DND-41 (cell line): ENCODE results near the gene TMEM200C.

Source experiments
- ATAC-seq: fragments of 200-7000 bp; cut with Tn5 transposase; 3 replicates; pipeline ENCODE4 v1.9.1; 2021; ENCODE audit warnings: low read depth; ENCODE audit not compliant: insufficient read depth
- DNase-seq: peaks from one replicate; pipeline ENCODE4 v3.0.0-alpha.2; 2020
- H2AFZ ChIP-seq: 2 replicates; pipeline ENCODE4 v1.6.0; 2012; ENCODE audit warnings: low read depth, low read length
- H3K27ac ChIP-seq: 2 replicates; pipeline ENCODE4 v1.5.1; 2012; ENCODE audit warnings: low read length, inconsistent platforms
- H3K27me3 ChIP-seq: fragments of 200-600 bp; sonication (generic); 2 replicates; pipeline ENCODE4 v1.6.0; 2012; ENCODE audit warnings: low read length, mild to moderate bottlenecking, inconsistent platforms; ENCODE audit not compliant: insufficient read depth, poor library complexity
- H3K36me3 ChIP-seq: 2 replicates; pipeline ENCODE4 v1.5.1; 2012; ENCODE audit warnings: low read length, inconsistent platforms; ENCODE audit not compliant: insufficient read depth
- H3K4me1 ChIP-seq: 2 replicates; pipeline ENCODE4 v1.5.1; 2012; ENCODE audit warnings: mild to moderate bottlenecking, low read length; ENCODE audit not compliant: insufficient read depth
- H3K4me2 ChIP-seq: 2 replicates; pipeline ENCODE4 v1.6.0; 2012; ENCODE audit warnings: mild to moderate bottlenecking, moderate library complexity, low read length, inconsistent platforms; ENCODE audit not compliant: insufficient read depth
- H3K4me3 ChIP-seq, 2 experiments: fragments of 200-600 bp in 1 of 2; shearing (Covaris generic) in 1 of 2; 2 replicates each; pipeline ENCODE4 v1.5.1; 2012 to 2016; ENCODE audit warnings: inconsistent platforms in 2 of 2, low read length in 2 of 2, mild to moderate bottlenecking in 2 of 2, low read depth in 1 of 2, moderate library complexity in 1 of 2
- H3K79me2 ChIP-seq: 2 replicates; pipeline ENCODE4 v1.6.0; 2012; ENCODE audit warnings: low read length, inconsistent platforms; ENCODE audit not compliant: insufficient read depth
- H3K9ac ChIP-seq: 2 replicates; pipeline ENCODE4 v1.6.0; 2012; ENCODE audit warnings: low read depth, mild to moderate bottlenecking, inconsistent platforms, low read length, moderate library complexity
- H3K9me3 ChIP-seq: 2 replicates; pipeline ENCODE4 v1.5.1; 2012; ENCODE audit warnings: low read length, moderate library complexity, mild to moderate bottlenecking, inconsistent platforms; ENCODE audit not compliant: insufficient read depth, severe bottlenecking
- H4K20me1 ChIP-seq: 2 replicates; pipeline ENCODE4 v1.6.0; 2012; ENCODE audit warnings: low read length; ENCODE audit not compliant: insufficient read depth
- EZH2 ChIP-seq: IDR thresholded peaks from 3 replicates; pipeline ENCODE4 v1.6.1; 2012; ENCODE audit warnings: borderline replicate concordance, low read depth, mild to moderate bottlenecking, moderate library complexity, low read length, inconsistent platforms; ENCODE audit not compliant: severe bottlenecking
- TF ChIP-seq, protein P1 (sequence below): IDR thresholded peaks from 2 replicates; pipeline ENCODE4 v1.5.1; 2012; ENCODE audit warnings: borderline replicate concordance, low read length, moderate library complexity, mild to moderate bottlenecking; ENCODE audit not compliant: poor library complexity, severe bottlenecking; ENCODE audit errors: extremely low read depth

The TMEM200C gene

DNA sequence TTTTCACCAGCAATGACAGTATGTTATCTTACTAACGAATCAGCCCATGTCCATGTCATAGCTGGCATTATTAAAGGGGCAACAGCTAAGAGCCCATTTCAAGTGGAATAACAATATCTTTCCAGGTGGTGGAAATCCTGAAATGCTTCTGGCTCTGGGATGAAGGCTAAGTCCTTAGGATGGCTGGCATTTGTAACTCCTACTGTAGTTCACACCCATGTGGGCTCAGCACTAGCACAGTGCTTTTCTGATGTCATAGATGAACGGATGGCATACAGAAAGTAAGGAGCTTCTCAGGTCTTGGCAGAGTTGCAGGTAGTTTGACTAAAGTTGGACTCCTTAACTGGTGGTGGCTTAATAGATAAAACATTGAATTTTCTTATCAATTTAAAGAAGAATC is 10.0 kb downstream of the TMEM200C start:
- Histone ChIP-seq H3K9me3 (no peaks in the 10 kb centered on the region), H3K4me1 (no peaks in the 10 kb centered on the region), H3K9ac (no peak overlapping the region), H3K4me3 (no peak overlapping the region), H3K36me3 (no peaks in the 10 kb centered on the region), H3K27ac (no peak overlapping the region), H3K4me2 (no peak overlapping the region), H2AFZ (no peak overlapping the region), H3K27me3 (no peaks in the 10 kb centered on the region), H4K20me1 (no peaks in the 10 kb centered on the region), H3K79me2 (no peaks in the 10 kb centered on the region)
- no peak for ATAC-seq
- no peak for TF ChIP-seq EZH2
- no peak for DNase-seq

DNA sequence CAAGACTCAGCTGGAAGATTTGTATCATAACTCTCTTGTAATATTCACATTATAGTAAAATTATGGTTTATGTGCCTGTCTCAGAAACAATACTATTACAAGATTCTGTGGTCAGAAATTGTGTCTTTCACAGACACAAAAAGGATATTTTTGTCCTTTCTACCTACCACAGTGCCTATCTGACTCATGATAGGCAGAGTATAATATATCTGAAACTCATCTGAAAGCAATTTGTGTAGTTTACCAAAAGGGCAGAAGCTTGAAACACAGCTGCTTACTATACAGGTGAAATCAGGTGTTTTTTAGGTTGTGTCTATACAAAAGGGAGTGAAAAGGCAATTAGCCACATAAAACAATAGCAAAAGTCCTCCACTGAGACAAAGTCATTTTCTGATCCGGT is 10.9 kb downstream of the TMEM200C start:
- no peak for ATAC-seq

DNA sequence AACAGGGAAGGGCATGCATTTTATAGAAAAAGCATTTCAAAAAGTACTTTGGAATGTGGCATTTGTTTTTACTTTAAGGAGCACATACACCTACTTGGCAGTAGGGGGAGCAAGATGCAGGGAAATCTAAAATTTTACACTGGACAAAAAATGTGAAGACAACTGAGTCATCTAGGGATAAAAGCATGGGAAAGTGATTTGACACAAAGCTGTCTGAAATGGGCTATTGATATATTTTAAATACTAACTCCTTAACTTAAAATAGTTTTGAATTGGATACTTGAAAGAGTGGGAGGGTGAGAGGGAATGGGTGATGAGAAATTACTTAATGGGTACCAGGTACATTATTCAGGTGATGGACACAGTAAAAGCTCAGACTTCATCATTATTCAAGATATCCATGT is 15.8 kb downstream of the TMEM200C start:
- Histone ChIP-seq H3K4me1 (no peaks in the 10 kb centered on the region), H3K9me3 (no peaks in the 10 kb centered on the region), H3K79me2 (no peaks in the 10 kb centered on the region), H4K20me1 (no peaks in the 10 kb centered on the region), H2AFZ (no peak overlapping the region), H3K27ac (no peak overlapping the region), H3K4me2 (no peak overlapping the region), H3K9ac (no peak overlapping the region), H3K36me3 (no peaks in the 10 kb centered on the region), H3K27me3 (no peaks in the 10 kb centered on the region), H3K4me3 (no peak overlapping the region)
- TF ChIP-seq EZH2: no peak
- TF ChIP-seq, protein P1, sequence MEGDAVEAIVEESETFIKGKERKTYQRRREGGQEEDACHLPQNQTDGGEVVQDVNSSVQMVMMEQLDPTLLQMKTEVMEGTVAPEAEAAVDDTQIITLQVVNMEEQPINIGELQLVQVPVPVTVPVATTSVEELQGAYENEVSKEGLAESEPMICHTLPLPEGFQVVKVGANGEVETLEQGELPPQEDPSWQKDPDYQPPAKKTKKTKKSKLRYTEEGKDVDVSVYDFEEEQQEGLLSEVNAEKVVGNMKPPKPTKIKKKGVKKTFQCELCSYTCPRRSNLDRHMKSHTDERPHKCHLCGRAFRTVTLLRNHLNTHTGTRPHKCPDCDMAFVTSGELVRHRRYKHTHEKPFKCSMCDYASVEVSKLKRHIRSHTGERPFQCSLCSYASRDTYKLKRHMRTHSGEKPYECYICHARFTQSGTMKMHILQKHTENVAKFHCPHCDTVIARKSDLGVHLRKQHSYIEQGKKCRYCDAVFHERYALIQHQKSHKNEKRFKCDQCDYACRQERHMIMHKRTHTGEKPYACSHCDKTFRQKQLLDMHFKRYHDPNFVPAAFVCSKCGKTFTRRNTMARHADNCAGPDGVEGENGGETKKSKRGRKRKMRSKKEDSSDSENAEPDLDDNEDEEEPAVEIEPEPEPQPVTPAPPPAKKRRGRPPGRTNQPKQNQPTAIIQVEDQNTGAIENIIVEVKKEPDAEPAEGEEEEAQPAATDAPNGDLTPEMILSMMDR: peak; percentile 71
- no peak for ATAC-seq
- DNase-seq: no peak

More for the DNA sequence above, 10.9 kb downstream of the TMEM200C start:
- H3K4me3 ChIP-seq: no peak overlapping the region
- no peak for DNase-seq
- no peaks in the 10 kb centered on the region for H3K79me2 ChIP-seq
- H3K27ac ChIP-seq: no peak overlapping the region
- H3K27me3 ChIP-seq: no peaks in the 10 kb centered on the region
- no peaks in the 10 kb centered on the region for H3K9me3 ChIP-seq
- H3K9ac ChIP-seq: no peak overlapping the region
- no peaks in the 10 kb centered on the region for H3K4me1 ChIP-seq
- TF ChIP-seq, protein P1: no peak
- TF ChIP-seq EZH2: no peak
- H2AFZ ChIP-seq: no peak overlapping the region
- no peaks in the 10 kb centered on the region for H3K36me3 ChIP-seq
- H4K20me1 ChIP-seq: no peaks in the 10 kb centered on the region
- H3K4me2 ChIP-seq: no peak overlapping the region

DNA sequence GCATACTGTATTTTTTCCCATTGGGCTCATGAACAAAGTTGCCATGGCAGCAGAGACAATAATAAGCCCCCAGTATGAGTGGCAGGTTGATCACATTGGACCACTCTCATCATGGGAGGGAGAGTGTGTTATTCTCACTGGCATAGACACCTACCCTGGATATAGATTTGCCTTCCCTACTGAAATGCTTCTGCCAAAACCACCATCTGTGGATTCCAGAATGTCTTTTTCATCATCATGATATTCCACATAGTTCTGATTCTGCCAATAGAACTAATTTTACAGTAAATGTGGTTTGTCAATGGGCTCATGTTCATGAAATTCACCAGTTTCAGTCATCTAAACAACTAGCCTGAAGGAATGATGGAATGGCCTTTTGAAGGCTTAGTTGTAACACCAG is 18.4 kb downstream of the TMEM200C start:
- H2AFZ ChIP-seq: no peak overlapping the region
- ATAC-seq (no peak), DNase-seq (no peak)
- H3K9ac ChIP-seq: no peak overlapping the region
- no peak overlapping the region for H3K4me2 ChIP-seq
- H3K27ac ChIP-seq: no peak overlapping the region
- H3K4me3 ChIP-seq: no peak overlapping the region
- H3K36me3 ChIP-seq: no peaks in the 10 kb centered on the region
- no peaks in the 10 kb centered on the region for H3K27me3 ChIP-seq
- no peaks in the 10 kb centered on the region for H3K79me2 ChIP-seq
- H3K9me3 ChIP-seq: no peaks in the 10 kb centered on the region
- TF ChIP-seq, protein P1: no peak
- TF ChIP-seq EZH2: no peak
- H3K4me1 ChIP-seq: no peaks in the 10 kb centered on the region
- H4K20me1 ChIP-seq: no peaks in the 10 kb centered on the region
